Hepatocyte (in vitro differentiated cells): ENCODE measurements around the gene CCN6. TPM values are rescaled to one million over a fixed set of nuclear protein-coding genes. Genes with fewer than 3 reads are reported as not detected.

Source experiments
- DNase-seq: peaks from one replicate; pipeline ENCODE4 v3.0.0-alpha.2; 2016; ENCODE audit warnings: low spot score
- H2AFZ ChIP-seq: fragments of 200-600 bp; sonication (generic); 2 replicates; pipeline ENCODE4 v1.6.0; 2016; ENCODE audit warnings: antibody characterized with exemption, mild to moderate bottlenecking
- H3K27ac ChIP-seq: fragments of 200-600 bp; sonication (generic); 2 replicates; pipeline ENCODE4 v1.5.1; 2016; ENCODE audit warnings: mild to moderate bottlenecking
- H3K27me3 ChIP-seq: fragments of 200-600 bp; sonication (generic); 2 replicates; pipeline ENCODE4 v1.6.1; 2016
- H3K36me3 ChIP-seq: fragments of 200-600 bp; sonication (generic); replicated peaks from 2 replicates; pipeline ENCODE4 v1.5.1; 2016; ENCODE audit warnings: low read depth; ENCODE audit not compliant: insufficient read depth
- H3K4me1 ChIP-seq: fragments of 200-600 bp; sonication (generic); 2 replicates; pipeline ENCODE4 v1.5.1; 2016; ENCODE audit warnings: mild to moderate bottlenecking, moderate library complexity; ENCODE audit not compliant: insufficient read depth
- H3K4me2 ChIP-seq: fragments of 200-600 bp; sonication (generic); 2 replicates; pipeline ENCODE4 v1.6.0; 2016
- H3K4me3 ChIP-seq: fragments of 200-600 bp; sonication (generic); 2 replicates; pipeline ENCODE4 v1.5.1; 2016; ENCODE audit warnings: mild to moderate bottlenecking
- H3K79me2 ChIP-seq: fragments of 200-600 bp; sonication (generic); 2 replicates; pipeline ENCODE4 v1.6.0; 2017; ENCODE audit warnings: mild to moderate bottlenecking
- H3K9me2 ChIP-seq: fragments of 200-600 bp; sonication (generic); replicated peaks from 2 replicates; pipeline ENCODE4 v1.6.0; 2017; ENCODE audit warnings: mild to moderate bottlenecking; ENCODE audit not compliant: insufficient read depth
- H3K9me3 ChIP-seq: fragments of 200-600 bp; sonication (generic); 2 replicates; pipeline ENCODE4 v1.5.1; 2016; ENCODE audit warnings: low read depth, mild to moderate bottlenecking
- H4K20me1 ChIP-seq: fragments of 200-600 bp; sonication (generic); 2 replicates; pipeline ENCODE4 v1.6.0; 2016; ENCODE audit warnings: mild to moderate bottlenecking; ENCODE audit not compliant: insufficient read depth, poor library complexity, severe bottlenecking
- EZH2 ChIP-seq: fragments of 200-600 bp; sonication (generic); IDR thresholded peaks from 2 replicates; pipeline ENCODE4 v1.6.1; 2016; ENCODE audit warnings: antibody characterized with exemption, mild to moderate bottlenecking, borderline replicate concordance
- EZH2phosphoT487 ChIP-seq: fragments of 200-600 bp; sonication (generic); IDR thresholded peaks from one replicate; pipeline ENCODE4 v1.6.1; 2018; ENCODE audit warnings: antibody characterized with exemption, mild to moderate bottlenecking, low read depth, moderate library complexity; ENCODE audit not compliant: unreplicated experiment, severe bottlenecking
- whole genome bisulfite sequencing: methylation state at CpG from one replicate; pipeline ENCODE4 v1.1.6; 2016; ENCODE audit warnings: low lambda C conversion rate; ENCODE audit errors: missing lambda C conversion rate; 5-methylcytosine and 5-hydroxymethylcytosine counted together
- polyA plus RNA-seq: library from polyadenylated mRNA; unstranded; fragments of >200 nt; fragmentation: Nextera tagmentation; extraction: Ambion mirVana; gene quantifications from 2 replicates; pipeline ENCODE4 v1.2.1, GENCODE V29; 2016
- total RNA-seq: library from RNA; depleted of rRNA; stranded (reverse); fragments of >200 nt; gene quantifications from 2 replicates; pipeline ENCODE4 v1.2.3, GENCODE V29; 2014
- TF ChIP-seq, protein P1 (sequence below): fragments of 200-600 bp; sonication (generic); IDR thresholded peaks from 2 replicates; pipeline ENCODE4 v1.5.1; 2016; ENCODE audit warnings: antibody characterized with exemption, mild to moderate bottlenecking; ENCODE audit not compliant: poor library complexity

The CCN6 gene
- total and polyA plus RNA-seq, 2 experiments from 2014 or later = 0.24 TPM; not detected in 1

DNA sequence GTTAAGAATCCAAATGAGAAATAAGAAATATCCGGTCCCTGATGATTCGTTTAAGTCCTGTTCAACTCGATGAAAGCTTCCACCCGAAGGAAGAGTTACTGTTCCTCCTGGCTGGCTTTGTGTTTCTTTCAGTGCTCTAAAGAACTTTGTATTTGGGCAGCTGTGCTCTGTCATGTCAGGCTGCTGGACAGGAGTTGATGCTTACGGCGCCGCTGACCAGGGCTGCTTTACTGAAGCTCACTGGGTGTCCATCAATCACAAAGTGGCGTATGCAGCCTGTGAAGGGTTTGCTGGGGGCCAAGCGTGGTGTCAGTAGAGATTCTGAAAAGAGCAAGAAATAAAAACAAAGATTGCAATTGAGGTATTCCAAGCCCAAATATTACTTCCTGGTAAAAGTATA lies 55.4 kb downstream of the CCN6 start:
- TF ChIP-seq, protein P1, sequence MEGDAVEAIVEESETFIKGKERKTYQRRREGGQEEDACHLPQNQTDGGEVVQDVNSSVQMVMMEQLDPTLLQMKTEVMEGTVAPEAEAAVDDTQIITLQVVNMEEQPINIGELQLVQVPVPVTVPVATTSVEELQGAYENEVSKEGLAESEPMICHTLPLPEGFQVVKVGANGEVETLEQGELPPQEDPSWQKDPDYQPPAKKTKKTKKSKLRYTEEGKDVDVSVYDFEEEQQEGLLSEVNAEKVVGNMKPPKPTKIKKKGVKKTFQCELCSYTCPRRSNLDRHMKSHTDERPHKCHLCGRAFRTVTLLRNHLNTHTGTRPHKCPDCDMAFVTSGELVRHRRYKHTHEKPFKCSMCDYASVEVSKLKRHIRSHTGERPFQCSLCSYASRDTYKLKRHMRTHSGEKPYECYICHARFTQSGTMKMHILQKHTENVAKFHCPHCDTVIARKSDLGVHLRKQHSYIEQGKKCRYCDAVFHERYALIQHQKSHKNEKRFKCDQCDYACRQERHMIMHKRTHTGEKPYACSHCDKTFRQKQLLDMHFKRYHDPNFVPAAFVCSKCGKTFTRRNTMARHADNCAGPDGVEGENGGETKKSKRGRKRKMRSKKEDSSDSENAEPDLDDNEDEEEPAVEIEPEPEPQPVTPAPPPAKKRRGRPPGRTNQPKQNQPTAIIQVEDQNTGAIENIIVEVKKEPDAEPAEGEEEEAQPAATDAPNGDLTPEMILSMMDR = no peak
- TF ChIP-seq EZH2phosphoT487 (no peak), EZH2 (no peak)
- no peak overlapping the region for H3K27ac ChIP-seq
- H3K9me2 ChIP-seq = no peaks in the 10 kb centered on the region
- no peaks in the 10 kb centered on the region for H4K20me1 ChIP-seq
- no peaks in the 10 kb centered on the region for H3K79me2 ChIP-seq
- H3K9me3 ChIP-seq = no peaks in the 10 kb centered on the region
- H3K4me3 ChIP-seq = no peak overlapping the region
- no peak overlapping the region for H3K4me2 ChIP-seq
- no peak for DNase-seq
- no peaks in the 10 kb centered on the region for H3K36me3 ChIP-seq
- no peaks in the 10 kb centered on the region for H3K27me3 ChIP-seq
- H2AFZ ChIP-seq = no peak overlapping the region
- no peaks in the 10 kb centered on the region for H3K4me1 ChIP-seq
- WGBS = 59% methylated on average over 9 of the region's 9 CpGs

GRCh38 chr6:112113431-112113830 lies 59.5 kb downstream of the CCN6 start:
- Histone ChIP-seq H3K4me3 (no peak overlapping the region), H3K9me2 (no peaks in the 10 kb centered on the region), H3K36me3 (no peaks in the 10 kb centered on the region), H3K4me2 (no peak overlapping the region), H3K27ac (no peak overlapping the region), H3K4me1 (no peaks in the 10 kb centered on the region), H3K27me3 (no peaks in the 10 kb centered on the region), H3K9me3 (no peaks in the 10 kb centered on the region), H4K20me1 (no peaks in the 10 kb centered on the region), H3K79me2 (no peaks in the 10 kb centered on the region), H2AFZ (no peak overlapping the region)
- no peak for TF ChIP-seq EZH2
- no peak for TF ChIP-seq EZH2phosphoT487
- TF ChIP-seq, protein P1 = no peak
- no peak for DNase-seq
- WGBS = 55% methylated on average over 3 of the region's 3 CpGs

GRCh38 chr6:112113918-112114317 lies 60.0 kb downstream of the CCN6 start:
- H3K27me3 ChIP-seq = no peaks in the 10 kb centered on the region
- H3K4me1 ChIP-seq = no peaks in the 10 kb centered on the region
- no peaks in the 10 kb centered on the region for H3K9me3 ChIP-seq
- no peak overlapping the region for H3K4me2 ChIP-seq
- H3K27ac ChIP-seq = no peak overlapping the region
- no peaks in the 10 kb centered on the region for H3K36me3 ChIP-seq
- TF ChIP-seq EZH2phosphoT487 = no peak
- TF ChIP-seq, protein P1 = no peak
- no peak for TF ChIP-seq EZH2
- no peaks in the 10 kb centered on the region for H4K20me1 ChIP-seq
- no peaks in the 10 kb centered on the region for H3K9me2 ChIP-seq
- H3K4me3 ChIP-seq = no peak overlapping the region
- no peak for DNase-seq
- H3K79me2 ChIP-seq = no peaks in the 10 kb centered on the region
- no peak overlapping the region for H2AFZ ChIP-seq

DNA sequence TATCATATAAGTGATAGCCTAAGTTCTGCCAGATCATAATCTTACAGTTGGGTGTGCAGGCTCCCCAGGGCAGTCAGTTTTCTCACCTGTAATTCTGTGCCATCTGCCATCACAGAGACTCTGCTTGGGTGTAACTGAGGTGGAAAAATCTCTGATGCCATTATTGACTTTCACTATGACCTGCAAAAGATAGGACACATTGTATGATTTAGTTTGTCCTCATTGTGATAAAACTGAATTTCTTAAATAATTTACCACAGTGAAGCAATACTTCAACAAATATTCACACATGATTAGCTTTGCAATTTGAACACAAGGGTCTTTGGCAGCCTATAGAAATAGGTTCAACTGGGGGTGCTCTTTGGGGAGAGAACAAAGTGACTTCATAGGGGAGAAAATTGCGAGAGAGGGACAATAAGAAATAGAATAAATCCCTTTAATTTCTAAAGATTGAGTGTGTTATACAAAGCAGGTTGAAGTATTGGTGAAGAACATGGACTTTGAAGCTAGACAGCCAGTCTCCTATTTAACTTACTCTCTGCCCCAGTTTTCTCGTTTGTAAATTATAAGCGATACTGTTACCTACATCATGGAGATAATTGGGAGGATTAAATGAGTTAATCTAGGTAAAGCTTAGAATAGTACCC lies 60.8 kb downstream of the CCN6 start:
- no peak for DNase-seq
- Histone ChIP-seq H3K4me1 (no peaks in the 10 kb centered on the region), H3K36me3 (no peaks in the 10 kb centered on the region), H3K9me2 (no peaks in the 10 kb centered on the region), H3K79me2 (no peaks in the 10 kb centered on the region), H3K4me2 (no peak overlapping the region), H2AFZ (no peak overlapping the region), H4K20me1 (no peaks in the 10 kb centered on the region), H3K27me3 (no peaks in the 10 kb centered on the region), H3K4me3 (no peak overlapping the region), H3K27ac (no peak overlapping the region), H3K9me3 (no peaks in the 10 kb centered on the region)
- TF ChIP-seq, protein P1 = no peak
- no peak for TF ChIP-seq EZH2
- no peak for TF ChIP-seq EZH2phosphoT487
- WGBS = 87% methylated on average over 3 of the region's 3 CpGs
